Measurements from ENCODE around the gene PRUNE2. TPM values are rescaled to one million over a fixed set of nuclear protein-coding genes. Genes with fewer than 3 reads are reported as not detected.

The PRUNE2 gene
- total and polyA plus RNA-seq, 2 of the 8 experiments (the other 6 are each of a cell fraction or from before 2014, with no cell fraction given), result 5.5 to 13.3 TPM

- 72% methylated on average over 6 of the region's 6 CpGs; no CpG with 5 or more reads in 1 of the 2 experiments for WGBS, 2 experiments (ENCODE audit: extremely low coverage in 1 of 2, insufficient coverage in 1 of 2, insufficient read length in 1 of 2, insufficient replicate concordance in 2 of 2, low coverage in 1 of 2, low lambda C conversion rate in 2 of 2, missing lambda C conversion rate in 1 of 2)
- TF ChIP-seq CTCF (IDR thresholded peaks at IDR 0.05; ENCODE audit: control extremely low read depth in 1 of 3, insufficient read depth in 1 of 3, low read depth in 1 of 3, low read length in 3 of 3), result peak in 2 of 3 experiments; percentile 60 to 69; a peak in 3 of 4 replicates
- no peak for TF ChIP-seq NRF1 (IDR thresholded peaks at IDR 0.05; ENCODE audit: low read depth, low read length)
- no peak for TF ChIP-seq SP4 (IDR thresholded peaks at IDR 0.05; ENCODE audit: low read length)
- peak; percentile 91 for TF ChIP-seq RAD21 (IDR thresholded peaks at IDR 0.05 in 1 of 2, conservative IDR thresholded peaks at IDR 0.05 in 1 of 2; ENCODE audit: low read depth in 2 of 2, low read length in 2 of 2)
Observed at GRCh38 chr9:76658510-76659231, 247.2 kb downstream of the PRUNE2 start.

More at GRCh38 chr9:76658510-76659231, 247.2 kb downstream of the PRUNE2 start:
- Histone ChIP-seq H3K4me3 (ENCODE audit: extremely low read depth in 1 of 4, insufficient read depth in 2 of 4, low read depth in 3 of 4, low read length in 4 of 4) (no peak overlapping the region; a peak in 1 of 8 replicates), H3K27me3 (replicated peaks in 1 of 4; ENCODE audit: control insufficient read depth in 3 of 4, extremely low read depth in 1 of 4, insufficient read depth in 3 of 4, low read length in 3 of 4) (no peaks in the 10 kb centered on the region), H3K23me2 (ENCODE audit: low read depth, low read length) (no peaks in the 10 kb centered on the region), H3K9me3 (ENCODE audit: insufficient read depth in 2 of 2, low read depth in 1 of 2, low read length in 1 of 2) (no peaks in the 10 kb centered on the region), H3K18ac (ENCODE audit: extremely low read depth, low read length) (no peak overlapping the region), H3K4ac (replicated peaks; ENCODE audit: insufficient read length, low read depth, low read length) (no peak overlapping the region), H2BK5ac (ENCODE audit: low read depth, low read length) (no peak overlapping the region), H2BK15ac (ENCODE audit: low read length) (no peak overlapping the region), H3K23ac (ENCODE audit: insufficient read length) (no peak overlapping the region), H3K4me2 (ENCODE audit: insufficient read depth in 1 of 2, low read depth in 2 of 2, low read length in 2 of 2) (no peak overlapping the region), H3K14ac (ENCODE audit: insufficient read length) (no peak overlapping the region), H2BK12ac (ENCODE audit: low read depth, low read length) (no peak overlapping the region), H3K27ac (ENCODE audit: low read depth, low read length) (no peak overlapping the region), H3K4me1 (replicated peaks in 1 of 4; ENCODE audit: control insufficient read depth in 3 of 4, insufficient read depth in 4 of 4, low read length in 3 of 4) (peaks cover 0 to 5% (median 1%) of the 10 kb centered on the region in 4 experiments; a peak in 3 of 7 replicates), H4K8ac (ENCODE audit: extremely low read depth, insufficient read depth, low read length) (no peak overlapping the region), H3K79me2 (ENCODE audit: control insufficient read depth in 1 of 2, insufficient read depth in 2 of 2, low read length in 2 of 2) (no peaks in the 10 kb centered on the region), H2AFZ (ENCODE audit: low read length) (0 out of 2 replicates have a peak overlapping the region, but pooled peaks have one; percentile 45), H3K9ac (replicated peaks in 1 of 4; ENCODE audit: extremely low read depth in 1 of 4, low read depth in 3 of 4, low read length in 3 of 4) (no peak overlapping the region), H4K91ac (replicated peaks; ENCODE audit: insufficient read length, low read length) (peak overlapping the region; percentile 7), H2BK20ac (ENCODE audit: low read length) (no peak overlapping the region), H3K56ac (replicated peaks; ENCODE audit: insufficient read length, low read depth, low read length) (no peak overlapping the region), H3K36me3 (ENCODE audit: control insufficient read depth in 2 of 4, insufficient read depth in 4 of 4, low read length in 3 of 4) (no peaks in the 10 kb centered on the region), H4K20me1 (replicated peaks in 1 of 2; ENCODE audit: control insufficient read depth in 1 of 2, insufficient read depth in 2 of 2, low read length in 2 of 2) (no peaks in the 10 kb centered on the region), H2AK5ac (ENCODE audit: low read depth, low read length) (no peak overlapping the region), H3K79me1 (ENCODE audit: low read depth, low read length) (no peaks in the 10 kb centered on the region), H2BK120ac (replicated peaks; ENCODE audit: low read depth, low read length) (no peak overlapping the region), H4K5ac (ENCODE audit: insufficient read length, low read depth, low read length) (no peak overlapping the region)
- FAIRE-seq, result peak; percentile 91
- no peak for DNase-seq (ENCODE audit: low read depth in 1 of 2, low spot score in 2 of 2)
- POLR2A ChIA-PET (ENCODE audit: partially characterized antibody), result interaction anchor here (0.8 kb wide), 1 partner anchor 55 kb away, joined by 3 read pairs; no protein-coding TSS in a partner anchor
- CTCF ChIA-PET (ENCODE audit: partially characterized antibody), result interaction anchor here (0.6 to 14.4 kb wide), 46 partner anchors 8 to 1512 kb away, joined by 3 to 168 read pairs (median 3); partner anchors contain the start of gene GCNT1

Measured in H1 (cell line).